ENCODE results near the gene PTPN13.
A peak's percentile ranks its signal among the peaks of the same experiment; 100 is the strongest.
"Not testable (repeated sequence)": the region's sequence is repeated elsewhere in the genome, so short reads cannot be mapped to it uniquely, and the experiment has no call there.

Gene PTPN13

DNA sequence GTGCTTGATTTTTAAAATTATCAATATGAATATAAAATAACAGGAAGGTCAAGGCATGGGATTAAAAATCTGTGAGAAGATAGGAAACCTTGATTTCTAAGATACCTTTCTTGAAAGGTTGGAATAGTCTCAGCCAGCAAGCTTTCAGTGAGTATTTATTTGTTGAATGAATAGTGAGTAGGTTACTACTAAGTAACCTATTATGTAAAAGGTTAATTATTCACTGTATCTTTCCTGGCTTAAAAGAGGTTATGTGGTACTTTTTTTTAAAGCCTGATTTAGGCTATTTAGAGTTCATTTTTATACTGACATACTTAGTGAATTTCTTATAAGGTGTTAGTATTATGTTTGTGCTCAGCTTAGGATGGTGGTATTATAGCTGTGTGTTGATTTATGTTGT, 123.5 kb downstream of the PTPN13 start:
- DNase-seq (ENCODE audit: low spot score) = no peak

DNA sequence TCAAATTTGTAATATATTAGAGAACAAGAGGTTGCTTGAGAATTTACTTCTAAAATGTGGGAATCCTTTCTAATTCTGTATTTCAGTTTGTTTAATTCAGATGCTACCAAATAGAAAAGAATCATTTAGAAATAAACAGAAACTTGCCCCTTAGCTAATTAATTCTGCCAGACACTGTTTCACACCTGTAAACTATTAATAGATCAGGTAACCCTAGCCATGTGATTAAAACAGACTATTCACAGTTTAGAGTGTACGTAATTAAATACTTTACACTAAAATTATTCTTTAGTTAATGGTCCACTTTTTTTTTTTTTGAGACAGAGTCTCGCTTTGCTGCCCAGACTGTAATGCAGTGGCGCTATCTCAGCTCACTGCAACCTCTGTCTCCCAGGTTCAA, 124.0 kb downstream of the PTPN13 start:
- DNase-seq (ENCODE audit: low spot score) = no peak

DNA sequence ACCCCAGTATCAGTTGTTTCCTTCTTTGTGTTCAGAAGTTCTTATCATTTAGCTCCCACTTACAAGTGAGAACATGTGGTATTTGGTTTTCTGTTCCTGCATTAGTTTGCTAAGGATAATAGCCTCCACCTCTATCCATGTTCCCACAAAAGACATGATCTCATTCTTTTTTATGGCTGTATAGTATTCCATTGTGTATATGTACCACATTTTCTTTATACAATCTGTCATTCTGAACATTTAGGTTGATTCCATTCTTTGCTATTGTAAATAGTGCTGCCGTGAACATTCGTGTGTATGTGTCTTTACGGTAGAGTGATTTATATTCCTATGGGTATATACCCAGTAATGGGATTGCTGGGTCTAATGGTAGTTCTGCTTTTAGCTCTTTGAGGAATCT, 125.0 kb downstream of the PTPN13 start:
- DNase-seq (ENCODE audit: low spot score) = not testable (repeated sequence)

DNA sequence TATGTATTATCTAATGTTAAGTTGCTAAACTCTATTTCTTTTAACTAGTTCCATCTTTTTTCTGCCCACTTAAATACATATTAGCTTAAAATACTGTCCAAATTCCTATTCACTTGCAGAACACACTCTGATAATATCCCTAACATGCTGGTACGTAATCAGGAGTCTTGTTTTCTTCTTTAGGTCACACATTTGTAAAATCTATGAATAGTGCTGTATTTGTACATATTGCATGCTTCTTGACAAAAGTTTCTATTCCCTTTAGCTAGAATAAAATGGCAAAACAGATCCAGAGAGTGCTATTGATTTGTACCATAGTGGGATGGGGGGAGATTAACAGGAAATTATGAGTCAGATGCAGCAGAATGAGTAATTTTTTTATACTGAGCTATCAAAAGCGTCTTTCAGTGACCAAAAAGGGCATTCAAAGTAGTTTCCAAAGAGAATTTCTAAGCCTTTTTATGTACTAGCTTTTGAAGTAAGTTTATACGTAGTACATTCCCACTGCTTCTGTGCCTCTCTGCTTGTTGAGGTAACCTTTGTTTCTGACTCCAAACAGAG, 126.5 kb downstream of the PTPN13 start:
- no peak for DNase-seq (ENCODE audit: low spot score)

DNA sequence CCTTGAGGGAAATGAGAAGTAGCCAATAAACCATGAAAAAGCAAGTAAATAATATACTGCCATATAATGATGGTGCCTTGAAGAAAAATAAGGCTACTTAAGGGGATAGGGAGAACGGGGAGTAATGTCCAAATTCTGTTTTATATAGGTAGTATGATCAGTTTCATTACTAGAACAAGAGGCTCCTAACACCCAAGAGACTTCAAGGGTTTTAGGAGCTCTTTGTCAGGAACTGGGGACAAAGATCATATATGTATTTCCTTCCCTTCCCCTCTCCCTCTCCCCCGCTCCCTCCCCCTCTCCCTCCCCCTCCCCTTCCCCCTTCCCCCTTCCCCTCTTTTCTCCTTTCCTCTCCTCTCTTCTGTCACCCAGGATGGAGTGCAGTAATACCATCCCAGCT, 127.3 kb downstream of the PTPN13 start:
- no peak for DNase-seq (ENCODE audit: low spot score)

DNA sequence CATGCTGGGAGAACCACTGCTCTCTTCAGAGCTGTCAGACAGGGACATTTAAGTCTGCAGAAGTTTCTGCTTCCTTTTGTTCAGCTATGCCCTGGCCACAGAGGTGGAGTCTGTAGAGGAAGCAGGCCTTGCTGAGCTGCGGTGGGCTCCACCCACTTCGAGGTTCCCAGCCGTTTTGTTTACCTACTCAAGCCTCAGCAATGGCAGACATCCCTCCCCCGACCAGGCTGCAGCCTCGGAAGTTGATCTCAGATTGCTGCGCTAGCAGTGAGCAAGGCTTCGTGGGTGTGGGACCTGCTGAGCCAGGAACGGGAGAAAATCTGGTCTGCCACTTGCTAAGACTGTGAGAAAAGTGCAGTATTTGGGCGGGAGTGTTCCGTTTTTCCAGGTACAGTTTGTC, 136.2 kb downstream of the PTPN13 start:
- DNase-seq (ENCODE audit: low spot score) = peak; percentile 6

DNA sequence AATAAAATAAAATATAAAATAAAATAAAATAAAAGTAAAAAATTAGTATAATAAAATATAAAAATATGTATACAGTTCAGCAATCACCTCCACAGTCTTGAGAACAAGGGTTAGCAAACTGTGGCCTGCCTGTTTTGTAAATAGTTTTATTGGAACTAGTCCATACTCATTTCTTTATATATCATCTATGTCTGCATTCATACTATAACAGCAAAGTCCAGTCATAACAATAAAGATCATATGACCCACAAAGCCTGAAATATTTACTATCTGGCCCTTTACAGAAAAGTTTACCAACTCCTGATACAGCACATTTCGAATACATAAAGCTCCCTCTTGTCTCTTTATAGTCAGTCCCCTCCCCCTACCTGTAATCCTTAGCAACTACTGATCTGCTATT, 143.1 kb downstream of the PTPN13 start:
- no peak for DNase-seq (ENCODE audit: low spot score)

DNA sequence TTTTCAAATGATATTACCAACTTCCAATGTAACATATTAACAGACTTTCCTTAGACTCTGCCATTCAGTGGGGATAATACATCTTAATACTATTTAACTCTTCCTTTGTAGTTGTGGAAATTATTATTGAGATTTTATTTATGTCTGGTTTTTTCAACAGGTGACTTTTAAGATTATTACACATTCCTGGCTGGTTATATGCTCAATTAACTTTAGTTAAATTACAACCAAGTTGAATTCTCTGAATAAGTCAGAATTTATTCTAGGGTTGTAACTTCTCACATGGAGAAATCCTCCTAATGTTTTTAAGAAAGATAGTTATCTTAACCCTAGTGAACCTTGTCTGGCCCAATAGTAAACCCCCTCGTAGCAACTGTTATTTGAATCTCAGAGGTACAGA, 147.7 kb downstream of the PTPN13 start:
- no peak for DNase-seq (ENCODE audit: low spot score)

DNA sequence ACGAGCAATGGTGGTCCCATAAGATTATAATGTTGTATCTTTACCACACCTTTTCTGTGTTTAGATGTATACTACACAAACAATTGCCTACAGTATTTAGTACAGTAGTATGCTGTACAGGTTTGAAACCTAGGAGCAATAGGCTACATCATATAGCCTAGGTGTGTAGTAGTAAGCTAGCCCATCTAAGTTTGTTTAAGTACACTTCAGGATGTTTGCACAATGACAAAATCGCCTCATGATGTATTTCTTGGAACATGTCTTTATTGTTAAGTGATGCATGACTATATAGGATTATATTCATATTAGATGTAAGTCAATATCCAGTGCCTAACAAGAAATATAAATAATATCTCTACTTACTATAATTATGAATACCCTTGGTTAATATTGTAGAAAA, 150.5 kb downstream of the PTPN13 start:
- DNase-seq (ENCODE audit: low spot score) = no peak

DNA sequence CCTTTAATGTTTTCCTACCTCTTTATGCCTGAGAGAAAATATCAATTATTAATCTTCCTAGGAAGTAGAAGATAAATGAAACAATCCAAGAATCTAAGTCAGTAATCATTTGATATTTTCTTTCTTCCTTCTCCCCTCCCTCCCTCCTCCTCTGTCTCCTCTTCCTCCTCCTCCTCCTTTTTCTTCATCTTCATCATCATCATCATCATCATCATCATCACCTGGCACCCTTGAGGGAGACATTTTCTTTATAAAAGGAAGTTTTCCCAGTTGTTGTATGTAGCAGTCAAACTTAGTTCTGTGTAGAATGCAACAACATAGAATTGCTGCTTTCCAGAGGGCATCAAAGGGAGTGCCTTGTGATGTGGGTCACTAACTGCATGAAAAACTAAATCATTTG, 155.0 kb downstream of the PTPN13 start:
- DNase-seq (ENCODE audit: low spot score) = no peak

DNA sequence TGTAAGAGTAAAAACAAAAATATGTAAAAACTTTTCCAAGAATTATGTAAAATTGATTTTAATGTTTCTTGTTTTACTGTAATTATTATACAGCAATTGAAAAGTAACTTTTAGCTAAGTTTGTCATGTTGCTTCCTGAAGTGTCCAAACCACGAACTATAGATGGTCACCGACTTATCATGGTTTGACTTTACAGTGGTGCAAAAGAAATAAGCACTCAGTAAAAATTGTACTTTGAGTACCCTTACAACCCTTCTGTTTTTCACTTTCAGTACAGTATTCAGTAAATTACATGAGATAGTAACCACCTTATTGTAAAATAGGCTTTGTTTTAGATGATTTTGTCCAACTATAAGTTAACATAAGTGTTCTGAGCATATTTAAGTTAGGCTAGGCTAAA, 161.3 kb downstream of the PTPN13 start:
- DNase-seq (ENCODE audit: low spot score) = no peak

DNA sequence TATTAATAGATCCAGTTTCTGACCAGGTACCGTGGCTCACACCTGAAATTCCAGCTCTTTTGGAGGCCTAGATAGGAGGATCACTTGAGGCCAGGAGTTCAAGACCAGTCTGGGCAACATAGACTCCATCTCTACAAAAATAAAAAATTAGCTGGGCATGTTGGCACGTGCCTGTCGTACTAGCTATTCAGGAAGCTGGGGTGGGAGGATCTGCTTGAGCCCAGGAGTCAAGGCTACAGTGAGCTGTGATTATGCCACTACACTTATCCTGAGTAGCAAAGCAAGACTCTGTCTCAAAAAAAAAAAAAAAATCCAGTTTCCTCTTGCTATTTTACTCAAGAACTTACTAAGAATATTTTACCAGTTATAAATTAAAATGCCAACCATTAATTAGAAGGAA, 163.4 kb downstream of the PTPN13 start:
- DNase-seq (ENCODE audit: low spot score) = no peak

DNA sequence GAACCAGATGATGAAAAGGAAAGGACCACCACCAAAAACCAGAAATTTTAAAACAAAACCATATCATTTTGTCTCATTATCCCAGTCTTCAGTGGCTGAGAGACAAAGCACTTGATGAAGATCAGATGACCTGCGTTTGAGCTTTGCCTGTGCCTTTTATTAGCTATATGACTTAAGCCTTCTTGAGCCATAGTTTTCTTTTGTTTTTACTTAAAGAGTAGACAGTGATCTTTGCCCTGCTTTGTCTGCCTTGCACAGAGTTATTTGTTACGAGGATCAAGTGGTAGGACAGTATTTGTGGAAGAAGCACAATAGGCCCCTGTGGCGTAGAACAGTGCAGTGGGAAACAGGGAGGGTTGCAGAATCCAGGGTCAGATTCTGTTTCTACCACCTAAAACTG, 165.2 kb downstream of the PTPN13 start:
- no peak for DNase-seq (ENCODE audit: low spot score)

DNA sequence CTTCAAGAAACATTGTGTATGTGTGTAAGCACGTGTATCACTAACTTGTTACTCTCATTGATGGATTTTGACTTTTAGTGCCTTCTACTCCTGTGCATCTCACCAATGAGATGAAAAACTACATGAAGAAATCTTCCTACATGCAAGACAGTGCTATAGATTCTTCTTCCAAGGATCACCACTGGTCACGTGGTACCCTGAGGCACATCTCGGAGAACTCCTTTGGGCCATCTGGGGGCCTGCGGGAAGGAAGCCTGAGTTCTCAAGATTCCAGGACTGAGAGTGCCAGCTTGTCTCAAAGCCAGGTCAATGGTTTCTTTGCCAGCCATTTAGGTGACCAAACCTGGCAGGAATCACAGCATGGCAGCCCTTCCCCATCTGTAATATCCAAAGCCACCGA, 168.5 kb downstream of the PTPN13 start:
- DNase-seq (ENCODE audit: low spot score) = no peak

DNA sequence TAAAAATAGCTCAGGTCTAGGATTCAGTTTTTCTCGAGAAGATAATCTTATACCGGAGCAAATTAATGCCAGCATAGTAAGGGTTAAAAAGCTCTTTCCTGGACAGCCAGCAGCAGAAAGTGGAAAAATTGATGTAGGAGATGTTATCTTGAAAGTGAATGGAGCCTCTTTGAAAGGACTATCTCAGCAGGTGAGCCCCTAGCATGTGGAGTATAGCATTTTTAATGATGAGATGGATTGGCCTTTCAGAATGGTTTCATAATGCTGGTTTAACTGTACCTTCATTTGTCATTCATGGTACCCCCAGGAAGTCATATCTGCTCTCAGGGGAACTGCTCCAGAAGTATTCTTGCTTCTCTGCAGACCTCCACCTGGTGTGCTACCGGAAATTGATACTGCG, 175.7 kb downstream of the PTPN13 start:
- no peak for DNase-seq (ENCODE audit: low spot score)

DNA sequence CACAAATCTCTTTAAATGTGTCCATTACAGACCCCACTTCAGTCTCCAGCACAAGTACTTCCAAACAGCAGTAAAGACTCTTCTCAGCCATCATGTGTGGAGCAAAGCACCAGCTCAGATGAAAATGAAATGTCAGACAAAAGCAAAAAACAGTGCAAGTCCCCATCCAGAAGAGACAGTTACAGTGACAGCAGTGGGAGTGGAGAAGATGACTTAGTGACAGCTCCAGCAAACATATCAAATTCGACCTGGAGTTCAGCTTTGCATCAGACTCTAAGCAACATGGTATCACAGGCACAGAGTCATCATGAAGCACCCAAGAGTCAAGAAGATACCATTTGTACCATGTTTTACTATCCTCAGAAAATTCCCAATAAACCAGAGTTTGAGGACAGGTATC, 177.0 kb downstream of the PTPN13 start:
- no peak for DNase-seq (ENCODE audit: low spot score)

DNA sequence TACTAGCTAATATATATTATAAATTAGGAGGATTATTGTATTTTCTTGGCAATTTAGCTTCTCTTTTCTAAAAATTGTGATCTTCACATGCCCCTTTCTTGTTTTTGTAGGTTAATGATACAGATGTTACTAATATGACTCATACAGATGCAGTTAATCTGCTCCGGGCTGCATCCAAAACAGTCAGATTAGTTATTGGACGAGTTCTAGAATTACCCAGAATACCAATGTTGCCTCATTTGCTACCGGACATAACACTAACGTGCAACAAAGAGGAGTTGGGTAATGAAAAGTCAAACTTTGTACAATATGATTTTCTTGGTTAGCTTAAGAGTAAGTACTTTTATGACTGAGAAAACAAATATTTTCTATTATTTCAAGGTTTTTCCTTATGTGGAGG, 180.9 kb downstream of the PTPN13 start:
- DNase-seq (ENCODE audit: low spot score) = no peak

DNA sequence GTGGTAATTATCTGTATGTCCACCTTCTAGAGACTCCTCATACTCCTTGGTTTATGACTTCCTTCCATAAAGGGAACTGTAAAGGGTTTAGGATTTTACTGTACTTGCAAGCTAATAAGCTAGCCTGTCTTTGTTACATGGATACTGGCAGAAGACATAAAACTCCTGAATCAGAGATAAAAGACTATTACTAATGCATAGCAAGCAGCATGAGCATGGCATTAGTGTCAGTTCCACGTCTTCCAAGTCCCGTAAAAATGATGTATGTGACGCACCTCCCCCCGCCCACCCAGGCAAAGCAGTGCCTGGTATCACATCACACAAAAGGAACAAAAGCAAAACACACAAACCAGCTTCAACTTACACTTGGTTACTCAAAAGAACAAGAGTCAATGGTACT, 184.1 kb downstream of the PTPN13 start:
- no peak for DNase-seq (ENCODE audit: low spot score)

DNA sequence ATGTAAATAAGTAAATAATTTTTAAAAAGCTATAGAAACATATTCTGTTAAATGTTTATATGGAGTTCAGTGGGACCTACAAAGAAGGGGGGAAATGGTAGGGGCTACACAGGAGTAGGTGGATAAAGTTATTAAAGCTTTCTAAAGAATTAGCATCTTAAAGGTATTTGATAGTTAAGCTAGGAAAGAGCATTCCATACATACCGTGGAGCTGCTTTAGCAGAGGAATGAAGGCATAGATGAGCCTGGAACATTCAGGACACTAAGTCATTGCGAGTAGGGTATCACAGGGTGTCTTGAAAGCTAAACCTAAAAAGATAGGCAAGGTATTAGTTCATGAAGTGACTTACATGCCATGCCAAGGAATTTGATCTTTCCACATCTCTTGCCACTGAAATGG, 194.7 kb downstream of the PTPN13 start:
- DNase-seq (ENCODE audit: low spot score) = peak; percentile 18

DNA sequence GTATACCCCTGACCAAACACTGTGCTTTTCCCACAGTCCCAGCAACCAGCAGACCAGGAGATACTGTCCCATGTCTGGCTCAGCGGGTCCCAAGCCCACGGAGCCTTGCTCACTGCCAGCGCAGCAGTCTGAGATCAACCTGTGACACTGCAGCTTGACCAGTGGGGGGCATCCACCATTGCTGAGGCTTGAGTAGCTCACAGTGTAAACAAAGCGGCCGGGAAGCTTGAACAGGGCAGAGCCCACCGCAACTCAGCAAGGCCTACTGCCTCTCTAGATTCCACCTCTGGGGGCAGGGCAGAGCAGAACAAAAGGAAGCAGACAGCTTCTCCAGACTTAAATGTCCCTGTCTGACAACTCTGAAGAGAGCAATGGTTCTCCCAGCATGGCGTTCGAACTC, 197.0 kb downstream of the PTPN13 start:
- DNase-seq (ENCODE audit: low spot score) = no peak

DNA sequence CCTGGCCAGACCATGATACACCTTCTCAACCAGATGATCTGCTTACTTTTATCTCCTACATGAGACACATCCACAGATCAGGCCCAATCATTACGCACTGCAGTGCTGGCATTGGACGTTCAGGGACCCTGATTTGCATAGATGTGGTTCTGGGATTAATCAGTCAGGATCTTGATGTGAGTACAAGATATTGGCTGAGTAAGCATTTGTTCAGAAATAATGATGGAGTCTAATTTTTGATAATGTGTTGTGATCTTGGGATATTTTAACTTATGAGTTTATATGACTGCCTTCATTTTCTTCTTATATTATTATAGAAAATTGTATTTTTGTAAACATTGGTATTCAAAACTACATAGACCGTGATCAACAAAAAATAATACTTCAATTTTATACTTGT, 215.7 kb downstream of the PTPN13 start:
- DNase-seq (ENCODE audit: low spot score) = no peak

DNA sequence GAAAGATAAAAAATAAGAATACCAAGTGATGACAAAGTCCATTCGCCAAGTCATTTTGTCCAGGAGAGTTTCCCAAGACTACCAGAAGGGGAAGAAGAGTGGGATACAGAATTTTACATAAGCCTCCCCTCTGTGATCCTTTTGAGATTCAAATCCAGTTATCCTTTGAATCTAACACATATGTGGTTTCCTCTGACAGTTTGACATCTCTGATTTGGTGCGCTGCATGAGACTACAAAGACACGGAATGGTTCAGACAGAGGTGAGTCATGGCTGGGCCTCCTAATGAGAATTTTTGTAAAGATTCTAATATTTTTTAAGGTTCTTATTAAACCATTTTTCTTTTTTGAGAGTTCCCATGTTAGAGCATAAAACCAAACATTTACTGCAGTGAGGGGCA, 216.7 kb downstream of the PTPN13 start:
- DNase-seq (ENCODE audit: low spot score) = peak; percentile 21

DNA sequence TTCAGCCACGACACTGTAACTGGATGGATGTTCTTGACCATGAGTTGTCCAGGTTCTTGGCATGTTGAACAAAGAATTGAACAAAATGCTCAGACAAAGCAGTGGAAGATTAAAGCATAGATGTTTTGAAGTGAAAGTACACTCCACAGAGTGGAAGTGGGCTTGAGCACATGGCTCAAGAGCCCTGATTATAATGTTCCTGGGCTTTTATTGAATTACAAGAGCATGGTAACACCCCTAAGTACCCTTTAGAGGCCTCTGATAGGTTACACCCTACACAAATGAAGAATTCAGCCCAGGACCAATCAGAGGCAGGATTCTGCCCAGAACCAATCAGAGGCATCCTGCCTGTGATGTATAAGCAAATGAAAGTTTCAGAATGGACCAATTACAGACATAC, 221.5 kb downstream of the PTPN13 start:
- no peak for DNase-seq (ENCODE audit: low spot score)

DNA sequence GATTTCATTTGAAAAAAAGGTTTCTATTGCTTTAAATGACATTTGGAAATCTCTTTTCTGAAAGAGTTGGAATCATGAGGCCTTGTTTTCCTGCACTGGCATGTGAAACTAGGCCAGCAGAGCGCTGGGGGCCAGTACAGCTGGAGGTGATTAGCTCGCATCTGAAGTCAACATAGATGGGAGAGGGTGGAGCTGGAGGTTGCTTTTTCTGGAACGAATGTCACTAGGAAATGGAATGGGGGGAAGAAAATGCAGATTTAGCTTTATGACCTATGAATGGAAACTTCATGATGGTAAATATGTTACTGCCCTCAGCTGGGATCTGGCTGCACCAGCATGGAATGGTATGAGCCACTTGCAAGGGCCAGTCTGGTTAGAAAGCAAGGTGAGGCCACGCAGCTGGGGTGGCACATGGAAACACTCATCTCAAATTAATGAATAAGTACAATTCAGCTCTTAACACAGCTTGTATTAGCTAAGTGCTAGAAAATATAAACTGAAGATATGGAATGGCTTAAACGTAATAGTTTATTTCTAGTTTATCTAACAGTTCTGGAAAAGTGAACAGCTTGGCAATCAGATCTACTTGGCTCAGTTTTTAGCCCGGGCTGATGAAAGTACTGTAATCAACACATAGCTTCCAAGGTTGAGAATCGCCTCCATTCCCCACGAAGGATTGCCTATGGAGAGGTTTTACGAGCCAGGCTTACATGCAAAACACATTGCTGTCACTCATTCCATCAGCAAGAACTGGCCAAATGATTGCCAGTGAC, 222.6 kb downstream of the PTPN13 start:
- no peak for DNase-seq (ENCODE audit: low spot score)
